Mammary epithelial cell (primary cell): ENCODE data around the gene FSTL4.

Source experiments
- EZH2 ChIP-seq: IDR thresholded peaks from 2 replicates; pipeline ENCODE4 v1.6.1; 2012; ENCODE audit warnings: low read length, inconsistent platforms, borderline replicate concordance
- TF ChIP-seq, protein P1 (sequence below), 2 donors: IDR thresholded peaks in 1 of 2; conservative IDR thresholded peaks in 1 of 2; 2 replicates each; pipeline ENCODE4 v1.5.1; 2011 to 2012; ENCODE audit warnings: inconsistent platforms in 2 of 2, low read length in 2 of 2, mild to moderate bottlenecking in 2 of 2, control low read depth in 1 of 2, low read depth in 1 of 2; ENCODE audit not compliant: insufficient read depth in 1 of 2; ENCODE audit errors: extremely low read depth in 1 of 2

DNA sequence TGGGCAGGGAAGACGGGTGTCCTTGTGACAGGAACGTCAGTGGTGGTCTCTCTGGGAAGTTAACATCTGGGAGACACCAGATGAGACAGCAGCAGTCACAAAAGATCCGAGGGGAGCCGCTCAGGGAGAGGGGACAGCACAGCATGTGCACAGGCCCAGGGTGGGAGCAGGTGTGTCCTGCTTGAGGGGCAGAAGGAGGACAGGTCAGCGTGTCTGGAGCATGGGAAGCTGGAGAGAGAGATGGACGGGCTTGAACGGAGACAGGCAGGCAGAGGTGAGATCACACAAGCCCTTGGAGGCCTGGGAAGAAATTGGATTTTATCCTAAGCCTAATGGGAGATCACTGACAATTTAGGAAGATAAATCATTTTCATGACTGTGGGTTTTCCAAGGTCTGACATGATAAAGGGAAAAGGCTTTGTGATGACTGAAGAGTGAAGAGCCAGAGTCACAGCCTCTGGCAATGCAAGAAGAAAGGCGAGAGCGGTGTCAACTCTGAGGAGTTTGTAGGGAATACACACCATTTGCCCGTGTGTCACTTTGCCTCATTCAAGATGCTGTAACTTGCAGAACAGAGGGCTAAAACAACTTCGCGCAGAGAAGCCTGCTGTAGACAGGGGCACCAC lies 88.3 kb downstream of the FSTL4 start:
- TF ChIP-seq, protein P1, sequence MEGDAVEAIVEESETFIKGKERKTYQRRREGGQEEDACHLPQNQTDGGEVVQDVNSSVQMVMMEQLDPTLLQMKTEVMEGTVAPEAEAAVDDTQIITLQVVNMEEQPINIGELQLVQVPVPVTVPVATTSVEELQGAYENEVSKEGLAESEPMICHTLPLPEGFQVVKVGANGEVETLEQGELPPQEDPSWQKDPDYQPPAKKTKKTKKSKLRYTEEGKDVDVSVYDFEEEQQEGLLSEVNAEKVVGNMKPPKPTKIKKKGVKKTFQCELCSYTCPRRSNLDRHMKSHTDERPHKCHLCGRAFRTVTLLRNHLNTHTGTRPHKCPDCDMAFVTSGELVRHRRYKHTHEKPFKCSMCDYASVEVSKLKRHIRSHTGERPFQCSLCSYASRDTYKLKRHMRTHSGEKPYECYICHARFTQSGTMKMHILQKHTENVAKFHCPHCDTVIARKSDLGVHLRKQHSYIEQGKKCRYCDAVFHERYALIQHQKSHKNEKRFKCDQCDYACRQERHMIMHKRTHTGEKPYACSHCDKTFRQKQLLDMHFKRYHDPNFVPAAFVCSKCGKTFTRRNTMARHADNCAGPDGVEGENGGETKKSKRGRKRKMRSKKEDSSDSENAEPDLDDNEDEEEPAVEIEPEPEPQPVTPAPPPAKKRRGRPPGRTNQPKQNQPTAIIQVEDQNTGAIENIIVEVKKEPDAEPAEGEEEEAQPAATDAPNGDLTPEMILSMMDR (conservative IDR thresholded peaks at IDR 0.05 in 1 of 2, IDR thresholded peaks at IDR 0.05 in 1 of 2; ENCODE audit: extremely low read depth in 1 of 2, insufficient read depth in 1 of 2, low read depth in 1 of 2, low read length in 2 of 2) = no peak
- no peak for TF ChIP-seq EZH2
